IMR-90 (cell line): ENCODE results near the gene ADGRL3. TPM values are rescaled to one million over a fixed set of nuclear protein-coding genes. Genes with fewer than 3 reads are reported as not detected.

Source experiments
- ATAC-seq: fragments of 200-7000 bp; cut with Tn5 transposase; 2 replicates; pipeline ENCODE4 v1.9.1; 2020; ENCODE audit warnings: low read depth, mild to moderate bottlenecking, moderate library complexity
- BruUV-seq: library from RNA; stranded (reverse); fragments of 400-500 nt; replicated peaks from 2 replicates; lab custom pipeline; 2021; lab: Mats Ljungman, UMichigan
- CTCF ChIA-PET: fragments of 300-600 bp; formaldehyde crosslinking; extraction: SDS; loops from one replicate; lab custom pipeline; 2021; ENCODE audit warnings: antibody characterized with exemption; lab: Yijun Ruan, JAX
- POLR2A ChIA-PET: fragments of 300-600 bp; sonication (Branson Sonifier 250); formaldehyde crosslinking; loops from one replicate; lab custom pipeline; 2022; ENCODE audit warnings: antibody characterized with exemption; ENCODE audit not compliant: unreplicated experiment; lab: Charles Lee
- DNase-seq: peaks from one replicate; pipeline ENCODE4 v3.0.0; 2013
- H2AFZ ChIP-seq: replicated peaks from 2 replicates; pipeline ENCODE3; 2013; ENCODE audit warnings: low read length, mild to moderate bottlenecking; ENCODE audit not compliant: poor library complexity
- H2AK5ac ChIP-seq: 2 replicates; pipeline ENCODE4 v1.6.1; 2013; ENCODE audit warnings: low read depth, low read length, inconsistent platforms
- H2AK9ac ChIP-seq: replicated peaks from 2 replicates; pipeline ENCODE3; 2013; ENCODE audit warnings: mild to moderate bottlenecking, low read depth, low read length, moderate library complexity; ENCODE audit not compliant: poor library complexity
- H2BK120ac ChIP-seq: 2 replicates; pipeline ENCODE4 v1.6.1; 2013; ENCODE audit warnings: low read depth, low read length, inconsistent platforms
- H2BK15ac ChIP-seq: 3 replicates; pipeline ENCODE4 v1.6.1; 2013; ENCODE audit warnings: low read depth, low read length, inconsistent platforms
- H2BK20ac ChIP-seq: 2 replicates; pipeline ENCODE4 v1.6.1; 2013; ENCODE audit warnings: low read depth, mild to moderate bottlenecking, inconsistent platforms, low read length, moderate library complexity
- H2BK5ac ChIP-seq: 2 replicates; pipeline ENCODE4 v1.6.1; 2013; ENCODE audit warnings: mild to moderate bottlenecking, low read depth, low read length, inconsistent platforms; ENCODE audit not compliant: poor library complexity, severe bottlenecking
- H3K14ac ChIP-seq: replicated peaks from 2 replicates; pipeline ENCODE4 v1.6.1; 2013; ENCODE audit warnings: low read depth, low read length, inconsistent platforms
- H3K18ac ChIP-seq: 2 replicates; pipeline ENCODE4 v1.6.1; 2013; ENCODE audit warnings: low read depth, low read length, control low read depth
- H3K23ac ChIP-seq: 2 replicates; pipeline ENCODE4 v1.6.1; 2013; ENCODE audit warnings: low read depth, low read length, inconsistent platforms
- H3K27ac ChIP-seq: 2 replicates; pipeline ENCODE4 v1.5.1; 2013; ENCODE audit warnings: mild to moderate bottlenecking, control low read depth, low read length; ENCODE audit not compliant: insufficient read depth
- H3K27me3 ChIP-seq: 2 replicates; pipeline ENCODE4 v1.6.1; 2013; ENCODE audit warnings: low read length; ENCODE audit not compliant: control insufficient read depth, insufficient read depth
- H3K36me3 ChIP-seq: 2 replicates; pipeline ENCODE4 v1.6.1; 2013; ENCODE audit warnings: low read length, mixed read lengths; ENCODE audit not compliant: control insufficient read depth, insufficient read depth
- H3K4ac ChIP-seq: 2 replicates; pipeline ENCODE4 v1.6.1; 2013; ENCODE audit warnings: low read depth, low read length, inconsistent platforms
- H3K4me1 ChIP-seq: 2 replicates; pipeline ENCODE4 v1.6.1; 2013; ENCODE audit warnings: low read length, mixed read lengths; ENCODE audit not compliant: control insufficient read depth, insufficient read depth
- H3K4me2 ChIP-seq: 2 replicates; pipeline ENCODE4 v1.6.1; 2013; ENCODE audit warnings: low read depth, mild to moderate bottlenecking, control low read depth, low read length, moderate library complexity
- H3K4me3 ChIP-seq: 2 replicates; pipeline ENCODE4 v1.5.1; 2013; ENCODE audit warnings: low read depth, mild to moderate bottlenecking, control low read depth, low read length, moderate library complexity; ENCODE audit not compliant: insufficient read depth
- H3K56ac ChIP-seq: 2 replicates; pipeline ENCODE4 v1.6.1; 2013; ENCODE audit warnings: low read length, inconsistent platforms; ENCODE audit not compliant: insufficient read depth; ENCODE audit errors: extremely low read depth
- H3K79me1 ChIP-seq, 2 experiments: 2 replicates each; pipeline ENCODE4 v1.6.1; 2013; ENCODE audit warnings: low read length in 2 of 2, inconsistent platforms in 1 of 2, low read depth in 1 of 2
- H3K9ac ChIP-seq: 2 replicates; pipeline ENCODE4 v1.6.1; 2013; ENCODE audit warnings: low read depth, low read length, control low read depth
- H3K9me1 ChIP-seq: 2 replicates; pipeline ENCODE4 v1.6.1; 2013; ENCODE audit warnings: low read length, inconsistent platforms; ENCODE audit not compliant: insufficient read depth
- H3K9me3 ChIP-seq: 2 replicates; pipeline ENCODE4 v1.6.1; 2013; ENCODE audit warnings: low read length; ENCODE audit not compliant: control insufficient read depth, insufficient read depth
- H4K20me1 ChIP-seq: 2 replicates; pipeline ENCODE4 v1.6.1; 2013; ENCODE audit warnings: low read length, inconsistent platforms; ENCODE audit not compliant: insufficient read depth
- H4K5ac ChIP-seq: 2 replicates; pipeline ENCODE4 v1.6.1; 2013; ENCODE audit warnings: mild to moderate bottlenecking, low read depth, low read length, control low read depth
- H4K8ac ChIP-seq, 2 experiments: 2 replicates each; pipeline ENCODE4 v1.6.1; 2013; ENCODE audit warnings: low read depth in 2 of 2, low read length in 2 of 2, control low read depth in 1 of 2, inconsistent platforms in 1 of 2
- H4K91ac ChIP-seq: 2 replicates; pipeline ENCODE4 v1.6.1; 2013; ENCODE audit warnings: low read depth, low read length, inconsistent platforms; ENCODE audit not compliant: insufficient read depth
- BHLHE40 ChIP-seq: fragments of 150-350 bp; IDR thresholded peaks from 2 replicates; pipeline ENCODE4 v1.6.1; 2016; ENCODE audit warnings: mild to moderate bottlenecking, low read depth, low read length
- CEBPB ChIP-seq: IDR thresholded peaks from 2 replicates; pipeline ENCODE4 v1.6.1; 2012; ENCODE audit warnings: low read depth, low read length, improper control_type of control experiment
- CHD1 ChIP-seq: IDR thresholded peaks from 2 replicates; pipeline ENCODE4 v1.6.1; 2012; ENCODE audit warnings: low read depth, low read length, improper control_type of control experiment
- ELK1 ChIP-seq: fragments of 150-350 bp; IDR thresholded peaks from 2 replicates; pipeline ENCODE4 v1.6.1; 2016; ENCODE audit warnings: low read depth, mild to moderate bottlenecking, low read length, moderate library complexity, borderline replicate concordance
- FOS ChIP-seq: fragments of 150-350 bp; IDR thresholded peaks from 2 replicates; pipeline ENCODE4 v1.6.1; 2016; ENCODE audit warnings: low read depth, low read length
- MAFK ChIP-seq: IDR thresholded peaks from 2 replicates; pipeline ENCODE4 v1.6.1; 2012; ENCODE audit warnings: low read depth, low read length, improper control_type of control experiment
- MAZ ChIP-seq: IDR thresholded peaks from 2 replicates; pipeline ENCODE4 v1.6.1; 2012; ENCODE audit warnings: low read depth, mild to moderate bottlenecking, low read length, improper control_type of control experiment, moderate library complexity, borderline replicate concordance
- MXI1 ChIP-seq: IDR thresholded peaks from 2 replicates; pipeline ENCODE4 v1.6.1; 2012; ENCODE audit warnings: low read depth, mild to moderate bottlenecking, low read length, moderate library complexity, borderline replicate concordance
- NFE2L2 ChIP-seq: fragments of 150-350 bp; IDR thresholded peaks from 2 replicates; pipeline ENCODE4 v1.6.1; 2016; ENCODE audit warnings: low read depth, mild to moderate bottlenecking, low read length
- POLR2A ChIP-seq: IDR thresholded peaks from 2 replicates; pipeline ENCODE4 v1.6.1; 2012; ENCODE audit warnings: mild to moderate bottlenecking, low read depth, low read length
- RAD21 ChIP-seq: IDR thresholded peaks from 2 replicates; pipeline ENCODE4 v1.6.1; 2012; ENCODE audit warnings: low read length, improper control_type of control experiment
- RCOR1 ChIP-seq: IDR thresholded peaks from 2 replicates; pipeline ENCODE4 v1.6.1; 2012; ENCODE audit warnings: mild to moderate bottlenecking, low read length, improper control_type of control experiment; ENCODE audit not compliant: insufficient replicate concordance
- RFX5 ChIP-seq: IDR thresholded peaks from 2 replicates; pipeline ENCODE4 v1.8.0; 2012; ENCODE audit warnings: low read depth, mild to moderate bottlenecking, low read length, moderate library complexity
- SMC3 ChIP-seq: fragments of 150-350 bp; IDR thresholded peaks from 2 replicates; pipeline ENCODE4 v1.6.1; 2016; ENCODE audit warnings: low read depth, mild to moderate bottlenecking, antibody characterized with exemption, low read length, moderate library complexity
- USF2 ChIP-seq: fragments of 150-350 bp; IDR thresholded peaks from 2 replicates; pipeline ENCODE4 v1.6.1; 2017; ENCODE audit warnings: mild to moderate bottlenecking, antibody characterized with exemption, low read length, low read depth
- WGBS, 2 experiments: methylation state at CpG; one replicate each; pipeline versions ENCODE4 v1.1.5 to v1.1.7; 2013; ENCODE audit warnings: missing lambda C conversion rate in 2 of 2; ENCODE audit not compliant: insufficient read length in 1 of 2; ENCODE audit errors: extremely low coverage in 2 of 2; 5-methylcytosine and 5-hydroxymethylcytosine counted together
- dilution Hi-C: fragments of 300-500 bp; cut with HindIII; formaldehyde crosslinking; loops from one replicate; pipeline ENCODE4 v1.14.3; 2018; ENCODE audit warnings: low sequenced_read_pairs; ENCODE audit not compliant: unreplicated experiment
- in situ Hi-C: fragments of 300-500 bp; cut with MboI; formaldehyde crosslinking; loops from 3 replicates; pipeline ENCODE4 v1.14.3; 2019; ENCODE audit warnings: low sequenced_read_pairs, inconsistent platforms, mixed read lengths
- intact Hi-C: fragments of 100-400 bp; cut with micrococcal nuclease; formaldehyde crosslinking; loops from 2 replicates; pipeline ENCODE4 v1.10.0; 2022
- polyA plus RNA-seq, 3 experiments: library from polyadenylated mRNA; depleted of rRNA; stranded (reverse); fragments of >200 nt; gene quantifications; 2 replicates each; pipeline ENCODE4 v1.2.3, GENCODE V29; 2012; ENCODE audit warnings: low replicate concordance in 1 of 3
- total RNA-seq: library from RNA; depleted of rRNA; stranded (reverse); fragments of >200 nt; gene quantifications from 2 replicates; pipeline ENCODE4 v1.2.3, GENCODE V29; 2012
- TF ChIP-seq, protein P1 (sequence below): conservative IDR thresholded peaks from 2 replicates; pipeline ENCODE4 v1.5.1; 2012; ENCODE audit warnings: mild to moderate bottlenecking, low read depth, low read length, improper control_type of control experiment

ADGRL3 gene
- total and polyA plus RNA-seq, 2 of the 4 experiments (the other 2 are of a cell fraction) = 0.46 to 2.5 TPM

DNA sequence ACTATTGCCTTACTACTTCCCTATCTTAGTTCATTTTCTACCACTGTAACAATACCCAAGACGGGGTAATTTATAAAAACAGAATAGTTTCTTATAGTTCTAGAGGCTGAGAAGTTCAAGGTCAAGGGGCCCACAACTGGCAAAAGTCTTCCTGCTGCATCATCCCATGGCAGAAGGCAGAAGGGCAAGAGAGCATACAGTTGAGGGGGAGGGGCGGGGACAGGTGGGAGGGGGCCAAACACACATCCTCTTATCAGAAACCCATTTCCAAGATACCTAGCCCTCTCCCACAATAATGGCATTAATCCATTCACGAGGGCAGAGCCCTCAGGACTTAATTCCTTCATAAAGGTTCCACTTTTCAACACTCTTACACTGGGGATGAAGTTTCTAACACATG is 690.2 kb downstream of the ADGRL3 start:
- Histone ChIP-seq H2BK15ac (no peak overlapping the region), H3K4me2 (no peak overlapping the region), H3K36me3 (no peaks in the 10 kb centered on the region), H3K56ac (no peak overlapping the region), H4K8ac (no peak overlapping the region), H3K9me1 (no peaks in the 10 kb centered on the region), H3K27ac (no peak overlapping the region), H3K9ac (no peak overlapping the region), H4K20me1 (no peaks in the 10 kb centered on the region), H2BK120ac (no peak overlapping the region), H3K79me1 (no peaks in the 10 kb centered on the region), H3K18ac (no peak overlapping the region), H3K14ac (no peak overlapping the region), H3K9me3 (no peaks in the 10 kb centered on the region), H3K4me1 (no peaks in the 10 kb centered on the region), H2AK9ac (no peak overlapping the region), H2BK20ac (no peak overlapping the region), H3K23ac (no peak overlapping the region), H3K4ac (no peak overlapping the region), H2AFZ (no peak overlapping the region), H3K27me3 (no peaks in the 10 kb centered on the region), H2BK5ac (no peak overlapping the region), H4K5ac (no peak overlapping the region), H2AK5ac (no peak overlapping the region), H3K4me3 (no peak overlapping the region), H4K91ac (no peak overlapping the region)
- in situ Hi-C loops = no loop called here
- POLR2A ChIA-PET = no interaction called here
- TF ChIP-seq RAD21 (no peak), ELK1 (no peak), SMC3 (no peak), MAFK (no peak), NFE2L2 (no peak), CEBPB (no peak), USF2 (no peak), CHD1 (no peak), FOS (no peak), MXI1 (no peak), BHLHE40 (no peak), MAZ (no peak), RFX5 (no peak), POLR2A (no peak), RCOR1 (no peak)
- TF ChIP-seq, protein P1, sequence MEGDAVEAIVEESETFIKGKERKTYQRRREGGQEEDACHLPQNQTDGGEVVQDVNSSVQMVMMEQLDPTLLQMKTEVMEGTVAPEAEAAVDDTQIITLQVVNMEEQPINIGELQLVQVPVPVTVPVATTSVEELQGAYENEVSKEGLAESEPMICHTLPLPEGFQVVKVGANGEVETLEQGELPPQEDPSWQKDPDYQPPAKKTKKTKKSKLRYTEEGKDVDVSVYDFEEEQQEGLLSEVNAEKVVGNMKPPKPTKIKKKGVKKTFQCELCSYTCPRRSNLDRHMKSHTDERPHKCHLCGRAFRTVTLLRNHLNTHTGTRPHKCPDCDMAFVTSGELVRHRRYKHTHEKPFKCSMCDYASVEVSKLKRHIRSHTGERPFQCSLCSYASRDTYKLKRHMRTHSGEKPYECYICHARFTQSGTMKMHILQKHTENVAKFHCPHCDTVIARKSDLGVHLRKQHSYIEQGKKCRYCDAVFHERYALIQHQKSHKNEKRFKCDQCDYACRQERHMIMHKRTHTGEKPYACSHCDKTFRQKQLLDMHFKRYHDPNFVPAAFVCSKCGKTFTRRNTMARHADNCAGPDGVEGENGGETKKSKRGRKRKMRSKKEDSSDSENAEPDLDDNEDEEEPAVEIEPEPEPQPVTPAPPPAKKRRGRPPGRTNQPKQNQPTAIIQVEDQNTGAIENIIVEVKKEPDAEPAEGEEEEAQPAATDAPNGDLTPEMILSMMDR = no peak
- intact Hi-C loops = no loop called here
- CTCF ChIA-PET = no interaction called here
- WGBS, 2 experiments = 80% methylated on average over 1 of the region's 3 CpGs; no CpG with 5 or more reads in 1 of the 2 experiments
- no peak for DNase-seq
- dilution Hi-C loops = no loop called here
- BruUV-seq = no TSS peak
- no peak for ATAC-seq
